T1000 (cell line): Measurements from ENCODE around the gene ZNF844.
"Not testable (repeated sequence)": the region's sequence is repeated elsewhere in the genome, so short reads cannot be mapped to it uniquely, and the experiment has no call there.

Source experiments
- DNase-seq: peaks from one replicate; lab custom pipeline; 2025; ENCODE audit warnings: mixed read lengths; lab: John Stamatoyannopoulos, UW

The ZNF844 gene

DNA sequence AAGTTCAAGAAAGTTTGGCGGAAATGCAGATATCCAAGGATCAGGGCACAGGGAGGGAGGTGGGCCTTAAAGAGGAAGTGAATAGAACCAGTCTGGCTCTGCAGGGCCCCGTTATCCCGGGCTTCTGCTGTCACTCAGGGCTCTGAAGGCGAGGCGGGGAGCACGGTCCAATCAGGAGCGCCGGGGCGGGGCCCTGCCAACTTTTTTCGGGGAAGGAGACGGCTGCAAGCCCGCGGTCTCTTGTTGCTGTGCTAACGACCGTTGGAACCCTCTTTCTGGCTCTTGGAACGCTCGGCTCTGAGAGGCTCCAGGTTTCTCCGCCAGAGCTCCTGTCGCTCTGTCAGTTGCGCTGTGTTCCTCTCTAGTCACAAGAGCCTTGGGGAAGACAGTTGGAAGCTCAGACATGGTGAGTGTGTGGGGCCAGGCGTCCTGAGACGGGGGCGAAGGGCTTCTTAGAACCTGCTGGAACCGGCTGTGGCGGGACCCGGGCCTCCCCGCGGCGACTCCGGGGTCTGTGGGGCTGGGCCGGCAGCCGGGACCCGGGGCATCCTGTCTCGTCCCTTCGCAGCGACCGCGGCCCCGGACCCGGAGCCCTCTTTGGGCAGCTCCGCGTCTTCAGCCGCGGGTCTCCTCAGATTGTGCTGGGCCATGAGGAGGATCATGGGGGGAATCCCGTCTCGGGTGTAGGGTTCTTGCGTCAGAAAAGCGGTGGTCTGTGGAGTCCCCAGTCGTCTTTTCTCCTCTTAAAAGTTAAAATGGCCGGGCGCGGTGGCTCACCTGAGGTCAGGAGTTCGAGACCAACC is 27.7 kb downstream of the ZNF844 start:
- DNase-seq, result peak; percentile 34

DNA sequence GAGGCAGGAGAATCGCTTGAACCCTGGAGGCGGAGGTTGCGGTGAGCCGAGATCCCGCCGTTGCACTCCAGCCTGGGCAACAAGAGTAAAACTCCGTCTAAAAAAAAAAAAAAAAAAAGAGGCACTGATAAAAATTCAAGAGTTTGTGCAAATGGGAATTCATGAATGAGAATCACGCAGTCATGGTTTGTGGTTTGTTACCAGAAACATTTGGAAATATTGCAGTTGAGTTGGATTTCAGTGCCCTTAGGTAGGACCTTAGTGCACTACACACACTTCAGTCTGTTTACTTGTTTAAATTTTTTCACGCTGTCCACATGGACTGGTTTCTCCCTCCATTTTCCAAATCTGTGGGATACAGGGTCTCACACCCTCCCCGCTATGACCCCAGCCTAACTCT is 28.4 kb downstream of the ZNF844 start:
- no peak for DNase-seq

- no peak for DNase-seq
Observed at GRCh38 chr19:12093777-12094176, 29.2 kb downstream of the ZNF844 start.

DNA sequence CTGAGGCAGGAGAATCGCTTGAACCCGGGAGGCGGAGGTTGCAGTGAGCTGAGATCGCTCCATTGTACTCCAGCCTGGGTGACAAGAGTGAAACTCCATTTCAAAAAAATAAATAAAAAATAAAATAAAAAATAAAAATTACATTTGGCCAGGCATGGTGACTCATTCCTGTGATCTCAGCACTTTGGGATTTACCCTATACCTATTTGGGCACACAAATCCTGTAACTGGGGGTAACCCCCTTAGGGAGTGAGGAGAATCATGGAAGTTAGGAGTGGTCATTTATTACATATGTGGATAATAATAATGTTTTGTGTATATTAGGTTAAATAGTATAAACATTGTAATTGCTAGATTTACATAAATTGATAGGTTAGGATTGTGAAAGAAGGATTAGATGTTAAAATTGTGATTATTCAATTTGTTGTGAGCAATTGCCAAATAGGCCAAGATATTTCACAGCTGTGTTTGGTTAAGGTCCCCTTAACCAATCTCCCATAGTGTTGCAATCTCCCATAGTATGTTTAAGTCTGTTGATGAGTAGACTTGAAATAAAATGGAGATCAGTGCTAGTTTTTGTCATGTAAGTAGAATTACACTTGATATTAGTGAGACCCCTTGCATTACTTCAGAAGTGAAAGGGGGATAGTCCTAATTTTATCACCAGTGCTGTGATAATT is 30.7 kb downstream of the ZNF844 start:
- DNase-seq, result no peak

- DNase-seq, result no peak
Observed at GRCh38 chr19:12098040-12098439, 33.5 kb downstream of the ZNF844 start.

- not testable (repeated sequence) for DNase-seq
Observed at GRCh38 chr19:12103909-12104308, 39.4 kb downstream of the ZNF844 start.

- no peak for DNase-seq
Observed at GRCh38 chr19:12111176-12111575, 46.6 kb downstream of the ZNF844 start.

DNA sequence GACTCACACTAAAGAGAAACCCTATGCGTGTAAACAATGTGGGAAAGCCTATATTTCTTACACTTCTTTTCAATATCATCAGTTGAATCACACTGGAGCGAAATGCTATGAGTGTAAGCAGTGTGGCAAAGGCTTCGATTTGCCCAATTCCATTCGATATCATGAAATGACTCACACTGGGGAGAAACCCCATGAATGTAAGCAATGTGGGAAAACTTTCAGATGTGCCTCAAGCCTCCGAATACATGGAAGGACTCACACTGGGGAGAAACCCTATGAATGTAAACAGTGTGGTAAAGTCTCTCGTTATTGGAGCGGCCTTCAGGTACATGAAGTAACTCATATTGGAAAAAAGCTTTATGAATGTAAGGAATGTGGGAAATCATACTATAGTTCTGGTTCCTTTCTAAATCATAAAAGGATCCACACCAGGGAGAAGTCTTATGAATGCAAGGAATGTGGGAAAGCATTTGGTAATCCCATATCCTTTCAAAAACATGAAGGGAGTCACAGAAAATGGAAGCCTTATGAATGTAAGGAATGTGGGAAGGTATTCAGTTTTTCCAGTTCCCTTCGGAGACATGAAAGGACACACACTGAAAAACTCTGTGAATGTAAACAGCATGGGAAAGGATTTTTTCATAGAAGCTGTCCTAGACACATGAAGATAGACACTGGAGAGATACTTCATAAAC is 47.6 kb downstream of the ZNF844 start:
- DNase-seq, result no peak

- DNase-seq, result no peak
Observed at GRCh38 chr19:12112701-12113100, 48.2 kb downstream of the ZNF844 start.

DNA sequence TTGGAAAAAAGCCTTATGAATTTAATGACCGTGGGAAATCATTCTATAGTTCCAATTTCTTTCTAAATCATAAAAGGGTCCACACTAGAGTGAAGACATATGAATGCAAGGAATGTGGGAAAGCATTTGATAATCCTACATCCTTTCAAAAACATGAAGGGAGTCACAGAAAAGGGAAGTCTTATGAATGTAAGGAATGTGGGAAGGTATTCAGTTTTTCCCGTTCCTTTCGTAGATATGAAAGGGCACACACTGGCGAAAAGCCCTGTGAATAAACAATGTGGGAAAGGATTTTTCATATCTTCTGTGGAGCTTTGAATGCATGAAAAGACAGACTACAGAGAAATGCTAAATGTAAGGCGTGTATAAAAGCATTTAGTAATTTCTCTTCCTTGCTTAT is 48.6 kb downstream of the ZNF844 start:
- no peak for DNase-seq

DNA sequence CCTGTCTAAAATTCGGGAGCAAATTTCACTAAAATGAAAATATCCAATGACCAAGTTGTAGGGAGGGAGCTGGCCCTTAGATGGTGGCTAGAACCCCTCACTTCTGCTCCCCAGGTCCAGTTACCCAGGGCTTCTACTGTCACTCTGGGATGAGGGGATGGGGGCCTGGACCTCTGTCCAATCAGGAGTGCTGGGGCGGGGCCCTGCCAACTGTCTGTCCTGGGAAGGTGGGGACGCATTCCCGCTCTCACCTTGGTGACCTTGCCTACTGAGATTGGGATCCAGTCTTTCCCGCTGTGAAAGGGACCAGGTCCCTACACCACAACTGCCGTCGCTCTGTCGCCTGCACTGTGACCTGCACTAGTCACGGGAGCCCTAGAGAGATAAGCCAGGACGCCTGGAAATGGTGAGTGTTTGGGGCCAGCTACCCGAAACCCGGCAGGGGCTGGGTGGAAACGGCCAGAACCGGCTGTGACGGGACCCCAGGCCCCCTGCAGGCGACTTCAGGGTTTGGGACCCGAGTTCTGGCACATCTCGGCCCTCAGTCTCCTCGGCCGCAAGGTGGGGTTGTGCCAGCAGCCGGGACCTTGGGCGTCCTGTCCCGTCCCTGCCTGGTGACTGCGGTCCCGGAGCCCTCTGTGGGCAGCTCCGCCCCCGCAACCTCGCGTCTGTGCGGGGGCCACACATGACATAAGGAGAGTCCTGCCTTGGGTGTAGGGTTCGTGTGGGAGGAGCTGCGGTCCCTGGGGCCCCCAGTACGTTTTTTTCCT is 52.9 kb downstream of the ZNF844 start:
- DNase-seq, result no peak

DNA sequence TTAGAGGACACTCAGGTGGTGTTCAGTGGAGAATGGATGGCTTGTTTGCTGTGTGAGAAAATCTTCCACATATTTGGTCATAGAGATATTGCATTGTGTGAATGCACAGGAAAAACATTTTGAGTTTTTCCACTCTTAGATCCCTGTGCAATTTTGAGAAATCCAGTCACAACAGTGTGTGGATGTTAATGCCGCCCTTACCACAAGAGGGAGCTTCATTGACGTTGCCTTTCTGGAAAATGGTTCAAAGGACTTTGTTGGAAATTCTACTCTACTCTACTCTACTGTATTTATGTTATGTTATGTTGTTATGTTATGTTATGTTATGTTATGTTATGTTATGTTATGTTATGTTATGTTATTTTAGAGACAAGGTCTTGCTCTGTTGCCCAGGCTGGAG is 62.2 kb downstream of the ZNF844 start:
- DNase-seq, result no peak
